Anterior cingulate cortex (tissue), 58 donors: ENCODE data around the gene CCER1.
"Not testable (repeated sequence)": the region's sequence is repeated elsewhere in the genome, so short reads cannot be mapped to it uniquely, and the experiment has no call there.

Experiments
- DNase-seq, 58 donors: peaks; one replicate each; lab custom pipeline; 2025; lab: John Stamatoyannopoulos, UW

CCER1 gene, protein sequence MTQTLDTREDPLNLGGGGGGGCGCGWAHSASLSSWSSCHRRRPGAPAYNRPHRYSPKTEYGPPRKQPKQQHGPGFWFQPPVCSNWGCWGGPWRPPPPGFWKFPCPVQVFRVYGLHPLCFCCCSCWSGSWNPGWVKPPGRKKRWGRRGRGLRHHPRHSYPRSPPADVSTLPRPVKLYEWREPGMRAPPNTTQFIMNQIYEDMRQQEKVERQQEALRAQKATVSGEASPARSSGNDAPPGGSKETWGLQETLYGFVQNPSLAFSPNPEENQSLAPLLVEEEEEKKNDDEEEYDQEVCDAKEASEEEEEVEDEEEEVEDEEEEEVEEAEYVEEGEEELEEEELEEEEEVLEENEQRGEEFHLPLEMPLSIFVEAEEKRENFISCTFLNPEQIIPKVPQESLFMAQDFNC

GRCh38 chr12:90954921-90955320 is at the start of gene CCER1:
CCER1 (minus strand) TSS chr12:90955176; CDS start chr12:90954742, 434 bp downstream.
- no peak for DNase-seq

GRCh38 chr12:91003737-91004136 is 48.8 kb upstream of the CCER1 start:
- DNase-seq, result no peak

DNA sequence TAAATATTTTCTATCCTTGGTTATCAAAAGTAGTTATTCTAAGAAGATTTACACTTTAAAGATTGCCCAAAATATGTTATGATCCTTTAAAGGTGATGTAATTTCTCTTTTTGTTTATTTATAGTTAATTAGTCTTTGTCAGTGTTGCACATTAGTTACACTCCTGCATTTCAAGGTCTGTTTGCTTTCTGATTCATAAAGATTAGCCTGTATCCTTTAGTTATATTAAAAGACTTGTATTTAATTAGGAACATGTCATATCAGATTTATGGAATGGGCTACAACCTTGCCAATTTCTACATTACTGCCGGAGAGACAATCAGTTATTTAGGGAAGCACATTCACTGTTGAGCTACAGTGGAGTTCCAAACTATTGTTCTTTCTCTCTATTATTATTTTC is 46.3 kb upstream of the CCER1 start:
- no peak for DNase-seq

DNA sequence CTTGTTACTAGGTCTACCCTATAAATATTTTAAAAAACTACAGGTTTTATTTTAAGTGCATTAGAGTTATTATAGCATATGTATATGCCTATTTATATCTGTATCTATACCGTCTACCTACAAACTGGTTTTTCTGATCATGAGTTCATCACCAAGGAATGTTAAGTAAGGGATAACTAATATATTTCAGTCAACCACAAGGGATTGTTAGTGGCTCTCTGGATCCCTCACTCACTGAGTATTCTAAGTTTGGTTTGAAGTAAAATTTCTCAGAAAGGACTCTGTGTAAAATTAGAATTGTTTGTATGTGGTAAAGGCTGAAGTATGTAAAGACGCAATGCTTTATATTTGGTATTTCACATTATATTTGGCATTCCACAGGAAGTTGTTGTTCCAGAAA is 45.0 kb upstream of the CCER1 start:
- DNase-seq, result no peak

- no peak for DNase-seq
These were observed 44.6 kb upstream of the CCER1 start for GRCh38 chr12:90999527-90999926.

GRCh38 chr12:90995010-90995409 is 40.0 kb upstream of the CCER1 start:
- no peak for DNase-seq

DNA sequence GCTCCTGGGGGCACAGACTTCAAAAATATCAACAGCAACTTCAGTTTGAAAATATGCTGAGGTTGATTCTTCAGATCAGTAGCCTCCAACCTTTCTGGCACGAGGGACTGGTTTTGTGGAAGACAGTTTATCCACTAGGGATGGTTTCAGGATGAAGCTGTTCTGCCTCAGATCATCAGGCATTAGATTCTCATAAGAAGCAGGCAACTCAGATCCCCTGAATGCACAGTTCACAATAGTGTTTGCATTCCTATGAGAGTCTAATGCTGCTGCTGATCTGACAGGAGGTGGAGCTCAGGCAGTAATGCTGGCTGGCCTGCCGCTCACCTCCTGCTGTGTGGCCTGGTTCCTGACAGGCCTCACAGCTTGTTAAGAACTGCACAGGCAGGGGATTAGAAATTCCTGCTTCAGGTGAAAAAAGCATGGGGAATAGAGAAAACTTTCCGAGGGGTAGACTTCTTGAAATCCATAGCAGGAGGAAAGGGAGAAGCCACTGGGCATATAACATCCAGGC is 37.0 kb upstream of the CCER1 start:
- no peak for DNase-seq

DNA sequence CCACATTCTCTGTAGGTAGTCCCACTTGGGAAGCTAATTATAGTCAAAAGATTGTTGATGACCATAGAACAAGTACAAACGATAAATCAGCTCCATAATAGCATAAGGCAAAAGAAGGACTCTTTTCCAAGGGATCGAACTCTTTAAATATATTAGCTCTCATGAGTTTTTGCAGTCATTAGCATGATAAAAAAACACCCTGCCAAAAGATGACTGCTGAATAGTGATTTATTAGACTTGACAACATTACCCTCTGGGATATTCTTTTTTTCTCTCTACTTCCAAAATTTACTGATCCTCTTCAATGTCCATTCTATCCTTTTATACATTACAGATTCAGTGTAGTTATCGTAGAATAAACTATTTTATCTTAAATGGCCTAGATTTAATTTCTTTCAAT is 35.6 kb upstream of the CCER1 start:
- DNase-seq, result no peak

DNA sequence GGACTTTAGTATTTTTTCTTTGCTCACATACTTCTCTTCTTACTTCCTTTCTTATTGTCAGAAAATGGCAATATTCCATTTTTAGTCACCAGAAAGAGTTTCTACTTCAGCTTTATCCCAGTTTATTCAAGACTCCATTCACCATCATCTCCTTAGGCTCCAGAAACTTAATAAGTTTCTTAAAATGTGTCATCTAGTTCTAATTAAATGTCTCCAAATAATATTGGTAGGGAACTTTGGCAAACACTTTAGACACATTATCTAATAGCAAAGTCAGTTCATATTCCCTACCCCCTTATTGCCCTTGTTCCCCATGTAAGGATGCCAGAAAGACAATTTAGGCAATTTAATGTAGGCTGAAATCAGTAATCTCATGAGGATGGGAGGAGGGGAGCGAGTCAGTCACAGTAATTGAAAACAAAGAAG is 34.7 kb upstream of the CCER1 start:
- DNase-seq, result no peak

- no peak for DNase-seq
These were observed 32.5 kb upstream of the CCER1 start for GRCh38 chr12:90987520-90987919.

DNA sequence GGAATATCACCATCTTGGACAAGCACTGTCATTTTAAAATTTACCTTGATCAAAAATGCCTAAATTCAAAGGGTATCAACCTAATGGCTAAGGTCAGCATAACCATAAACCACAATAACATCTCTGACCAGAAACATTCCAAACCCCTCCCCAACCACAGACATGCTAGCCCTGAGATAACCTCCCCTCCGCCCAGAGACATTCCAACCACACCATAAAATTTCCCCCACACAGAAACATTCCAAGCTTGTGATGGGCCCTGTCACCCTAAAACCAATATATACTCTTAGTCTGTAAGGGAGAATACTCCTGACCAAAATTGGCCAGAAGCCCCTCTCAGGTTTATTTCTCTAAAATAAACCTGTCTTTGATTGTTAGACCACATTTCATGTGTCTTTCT is 32.1 kb upstream of the CCER1 start:
- DNase-seq, result no peak

- DNase-seq, result not testable (repeated sequence)
These were observed 30.4 kb upstream of the CCER1 start for GRCh38 chr12:90985331-90985730.

GRCh38 chr12:90984114-90984513 is 29.1 kb upstream of the CCER1 start:
- no peak for DNase-seq

GRCh38 chr12:90982170-90982569 is 27.2 kb upstream of the CCER1 start:
- no peak for DNase-seq

DNA sequence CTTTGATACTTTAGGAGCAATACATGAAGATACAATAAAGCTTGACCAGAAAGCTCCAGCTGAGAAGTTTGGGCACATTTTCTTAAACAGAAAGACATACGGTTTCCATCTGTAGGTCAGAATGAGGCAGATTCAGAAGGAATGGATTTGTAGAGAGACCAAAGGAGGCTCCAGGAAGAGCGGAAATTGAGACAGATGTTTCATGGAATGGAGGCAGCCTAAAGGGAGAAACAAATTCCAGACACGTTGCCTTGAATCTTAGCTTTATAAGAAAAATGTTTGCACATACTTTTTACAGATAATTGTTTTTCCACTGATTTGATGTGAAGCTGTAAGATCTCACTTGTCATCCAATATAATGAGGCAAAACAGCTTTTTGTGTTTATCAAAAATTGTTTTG is 25.0 kb upstream of the CCER1 start:
- no peak for DNase-seq

- DNase-seq, result no peak
These were observed 24.0 kb upstream of the CCER1 start for GRCh38 chr12:90979019-90979418.

DNA sequence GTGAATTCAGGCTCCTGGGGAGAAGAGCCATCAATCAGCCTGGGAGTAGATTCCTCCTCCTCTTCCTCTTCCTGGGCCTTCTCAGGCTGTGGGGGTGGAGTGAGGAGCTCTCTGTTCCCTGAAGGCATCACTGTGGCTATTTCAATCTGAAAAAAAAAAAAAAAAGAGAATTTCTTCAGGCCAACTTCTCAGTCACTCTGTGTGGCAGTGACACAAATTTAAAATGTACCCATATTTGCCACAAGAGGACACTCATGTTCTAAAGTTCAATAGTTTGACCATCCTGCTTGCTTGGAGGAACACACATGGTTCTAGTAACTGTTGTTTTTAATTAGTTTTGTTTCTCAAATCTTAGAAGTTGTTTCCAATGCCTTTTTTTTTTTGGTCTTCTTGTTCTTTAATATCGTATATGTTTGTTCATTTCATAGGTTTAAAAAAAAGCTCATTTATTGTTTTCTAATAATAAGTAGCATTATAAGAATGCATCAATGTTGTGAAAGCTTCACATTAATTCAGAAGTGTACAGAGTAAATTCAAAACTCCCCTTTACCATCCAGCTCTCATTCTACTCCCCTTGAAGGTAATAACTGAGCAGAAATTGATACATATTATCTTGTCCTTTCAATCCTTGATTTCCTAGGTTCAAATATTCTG is 23.3 kb upstream of the CCER1 start:
- DNase-seq, result peak in 2 of 58 donors; percentile 2 to 38

DNA sequence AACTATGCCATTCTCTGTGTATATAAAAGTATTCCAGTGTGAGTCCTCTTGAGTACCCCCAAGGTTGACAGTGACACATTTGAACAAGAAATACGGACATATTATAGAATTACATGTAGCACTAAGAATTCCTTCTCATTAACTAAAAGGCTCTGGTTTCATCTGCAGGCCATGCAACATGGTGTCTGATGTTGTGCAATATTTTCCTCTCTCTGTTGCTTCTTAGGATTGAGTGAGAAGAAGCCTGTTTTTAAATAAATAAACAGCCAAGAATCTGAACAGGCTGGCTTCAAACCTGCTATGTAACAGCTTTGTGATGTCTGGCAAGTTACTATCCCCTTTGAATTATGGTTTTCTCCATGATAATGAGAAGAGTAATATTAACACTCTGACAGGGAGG is 22.2 kb upstream of the CCER1 start:
- DNase-seq, result no peak

DNA sequence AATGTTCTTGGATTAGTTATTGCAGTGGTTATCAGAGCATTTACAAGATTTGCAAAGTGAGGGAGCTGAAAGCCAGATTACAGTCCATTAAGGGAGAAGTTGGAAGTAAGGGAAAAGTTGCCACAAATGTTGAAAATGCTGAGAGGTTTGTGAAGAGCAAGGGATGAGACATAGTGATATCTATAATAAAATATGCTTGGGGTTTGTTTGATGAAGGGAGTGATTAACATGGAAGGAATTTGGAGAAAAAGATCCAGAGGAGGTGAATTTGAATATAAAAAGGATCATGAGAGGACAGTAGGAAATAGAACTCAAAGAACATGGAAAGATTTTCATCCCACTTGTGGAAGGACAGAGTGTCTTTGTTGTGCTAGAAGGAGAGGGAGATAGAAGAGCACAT is 19.3 kb upstream of the CCER1 start:
- DNase-seq, result no peak

GRCh38 chr12:90972226-90972625 is 17.2 kb upstream of the CCER1 start:
- DNase-seq, result no peak

DNA sequence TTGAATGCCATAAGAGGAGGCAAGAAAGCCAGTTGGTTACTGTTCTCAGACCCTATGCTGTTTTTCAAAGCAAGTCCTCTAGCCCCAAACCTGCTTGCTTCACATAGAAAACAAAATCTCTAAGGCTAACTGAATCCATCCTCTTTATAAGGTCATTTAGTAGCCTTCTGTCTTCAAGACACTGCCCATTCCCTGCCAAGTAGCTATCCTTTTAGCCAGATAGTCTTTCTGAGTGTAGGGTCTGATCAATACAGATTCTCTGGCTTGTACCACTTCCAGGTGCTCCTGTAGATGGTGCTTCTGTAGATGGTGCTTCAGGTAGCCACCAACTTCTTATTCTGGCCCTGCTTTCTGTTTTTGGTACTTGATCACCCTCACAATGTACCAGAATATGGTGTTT is 15.9 kb upstream of the CCER1 start:
- DNase-seq, result no peak

DNA sequence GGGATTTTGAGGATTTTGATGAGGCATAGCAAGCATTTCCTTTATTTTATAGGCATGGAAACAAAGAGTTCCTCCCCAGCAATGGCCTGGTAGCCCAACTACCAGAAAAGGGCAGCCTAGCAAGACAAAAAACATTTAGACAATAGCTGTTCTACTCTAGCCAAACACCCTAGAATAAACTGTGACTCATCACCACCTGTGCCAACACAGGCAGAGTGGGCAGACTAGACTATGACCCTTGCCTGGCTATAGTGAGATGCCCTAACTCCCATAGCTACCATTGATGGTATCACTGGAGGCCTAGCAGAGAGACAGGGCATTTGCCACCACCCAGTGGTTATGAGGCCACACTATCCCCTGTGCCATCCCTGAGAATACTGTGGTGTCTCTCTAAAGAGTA is 15.5 kb upstream of the CCER1 start:
- DNase-seq, result no peak
